Loucy (cell line): ENCODE measurements around the gene RFX3.

Experiments used
- H2AFZ ChIP-seq: fragments of 200-600 bp; sonication (generic); 2 replicates; pipeline ENCODE4 v1.6.0; 2016; ENCODE audit warnings: antibody characterized with exemption, mild to moderate bottlenecking, low read length, moderate library complexity
- H3F3A ChIP-seq: fragments of 200-600 bp; 2 replicates; pipeline ENCODE4 v1.6.0; 2016; ENCODE audit warnings: antibody characterized with exemption, low read depth, mild to moderate bottlenecking
- H3K27me3 ChIP-seq: fragments of 200-600 bp; sonication (generic); 2 replicates; pipeline ENCODE4 v1.6.1; 2014; ENCODE audit warnings: low read length, mild to moderate bottlenecking; ENCODE audit not compliant: insufficient read depth, poor library complexity, severe bottlenecking
- H3K36me3 ChIP-seq: fragments of 200-600 bp; sonication (generic); 2 replicates; pipeline ENCODE4 v1.6.1; 2016; ENCODE audit warnings: low read length; ENCODE audit not compliant: insufficient read depth
- H3K4me1 ChIP-seq: fragments of 200-600 bp; sonication (generic); 2 replicates; pipeline ENCODE4 v1.5.1; 2014; ENCODE audit warnings: low read length, mild to moderate bottlenecking; ENCODE audit not compliant: insufficient read depth, poor library complexity, severe bottlenecking
- H3K4me2 ChIP-seq: fragments of 200-600 bp; sonication (generic); 2 replicates; pipeline ENCODE4 v1.6.0; 2014; ENCODE audit warnings: antibody characterized with exemption, low read length, low read depth, mild to moderate bottlenecking; ENCODE audit not compliant: poor library complexity, severe bottlenecking
- H3K4me3 ChIP-seq: fragments of 200-600 bp; sonication (generic); 2 replicates; pipeline ENCODE4 v1.5.1; 2014; ENCODE audit warnings: low read length, mild to moderate bottlenecking, mixed read lengths; ENCODE audit not compliant: poor library complexity, severe bottlenecking
- H3K79me2 ChIP-seq: fragments of 200-600 bp; sonication (generic); 2 replicates; pipeline ENCODE4 v1.6.1; 2014; ENCODE audit warnings: low read length; ENCODE audit not compliant: insufficient read depth
- H3K9ac ChIP-seq: fragments of 200-600 bp; sonication (generic); 2 replicates; pipeline ENCODE4 v1.6.0; 2014; ENCODE audit warnings: mild to moderate bottlenecking, low read depth, low read length, moderate library complexity; ENCODE audit not compliant: poor library complexity, severe bottlenecking
- H3K9me2 ChIP-seq: fragments of 200-600 bp; sonication (generic); replicated peaks from 2 replicates; pipeline ENCODE4 v1.6.1; 2016; ENCODE audit warnings: low read depth, low read length, mixed read lengths
- H3K9me3 ChIP-seq: fragments of 200-600 bp; sonication (generic); 2 replicates; pipeline ENCODE4 v1.6.1; 2014; ENCODE audit warnings: mild to moderate bottlenecking, antibody characterized with exemption, low read length, low read depth; ENCODE audit not compliant: insufficient read depth
- H4K20me1 ChIP-seq: fragments of 200-600 bp; sonication (generic); 2 replicates; pipeline ENCODE4 v1.6.0; 2014; ENCODE audit warnings: antibody characterized with exemption, low read length, mild to moderate bottlenecking; ENCODE audit not compliant: insufficient read depth, poor library complexity, severe bottlenecking
- EZH2phosphoT487 ChIP-seq: fragments of 200-600 bp; IDR thresholded peaks from 2 replicates; pipeline ENCODE4 v1.6.1; 2018; ENCODE audit warnings: antibody characterized with exemption, mild to moderate bottlenecking, moderate library complexity, borderline replicate concordance
- TF ChIP-seq, protein P1 (sequence below): fragments of 200-600 bp; sonication (generic); conservative IDR thresholded peaks from 2 replicates; pipeline ENCODE4 v1.5.1; 2014; ENCODE audit warnings: mild to moderate bottlenecking, antibody characterized with exemption, low read length

RFX3 gene

DNA sequence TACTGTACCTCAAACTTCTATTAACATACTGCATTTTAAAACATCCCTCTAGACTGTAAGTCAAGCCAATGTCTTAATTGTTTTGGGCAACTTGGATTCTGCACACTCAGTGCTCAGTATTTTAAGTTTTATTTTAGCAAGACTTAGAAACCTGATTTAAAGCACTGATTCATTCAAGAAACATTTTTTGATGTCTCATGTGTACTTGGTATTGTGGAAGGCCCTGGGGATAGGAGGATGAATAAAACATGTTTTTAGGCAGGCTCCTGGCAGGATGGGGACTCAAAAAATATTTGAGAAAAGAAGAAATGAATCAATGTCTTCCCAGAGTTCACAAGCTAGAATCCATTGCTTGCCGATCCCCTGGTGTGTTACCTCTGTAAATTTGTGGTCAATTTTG, 347.9 kb downstream of the RFX3 start:
- Histone ChIP-seq H3K9ac (no peak overlapping the region), H3K4me1 (no peaks in the 10 kb centered on the region)
- TF ChIP-seq, protein P1, sequence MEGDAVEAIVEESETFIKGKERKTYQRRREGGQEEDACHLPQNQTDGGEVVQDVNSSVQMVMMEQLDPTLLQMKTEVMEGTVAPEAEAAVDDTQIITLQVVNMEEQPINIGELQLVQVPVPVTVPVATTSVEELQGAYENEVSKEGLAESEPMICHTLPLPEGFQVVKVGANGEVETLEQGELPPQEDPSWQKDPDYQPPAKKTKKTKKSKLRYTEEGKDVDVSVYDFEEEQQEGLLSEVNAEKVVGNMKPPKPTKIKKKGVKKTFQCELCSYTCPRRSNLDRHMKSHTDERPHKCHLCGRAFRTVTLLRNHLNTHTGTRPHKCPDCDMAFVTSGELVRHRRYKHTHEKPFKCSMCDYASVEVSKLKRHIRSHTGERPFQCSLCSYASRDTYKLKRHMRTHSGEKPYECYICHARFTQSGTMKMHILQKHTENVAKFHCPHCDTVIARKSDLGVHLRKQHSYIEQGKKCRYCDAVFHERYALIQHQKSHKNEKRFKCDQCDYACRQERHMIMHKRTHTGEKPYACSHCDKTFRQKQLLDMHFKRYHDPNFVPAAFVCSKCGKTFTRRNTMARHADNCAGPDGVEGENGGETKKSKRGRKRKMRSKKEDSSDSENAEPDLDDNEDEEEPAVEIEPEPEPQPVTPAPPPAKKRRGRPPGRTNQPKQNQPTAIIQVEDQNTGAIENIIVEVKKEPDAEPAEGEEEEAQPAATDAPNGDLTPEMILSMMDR: no peak
- TF ChIP-seq EZH2phosphoT487: no peak

DNA sequence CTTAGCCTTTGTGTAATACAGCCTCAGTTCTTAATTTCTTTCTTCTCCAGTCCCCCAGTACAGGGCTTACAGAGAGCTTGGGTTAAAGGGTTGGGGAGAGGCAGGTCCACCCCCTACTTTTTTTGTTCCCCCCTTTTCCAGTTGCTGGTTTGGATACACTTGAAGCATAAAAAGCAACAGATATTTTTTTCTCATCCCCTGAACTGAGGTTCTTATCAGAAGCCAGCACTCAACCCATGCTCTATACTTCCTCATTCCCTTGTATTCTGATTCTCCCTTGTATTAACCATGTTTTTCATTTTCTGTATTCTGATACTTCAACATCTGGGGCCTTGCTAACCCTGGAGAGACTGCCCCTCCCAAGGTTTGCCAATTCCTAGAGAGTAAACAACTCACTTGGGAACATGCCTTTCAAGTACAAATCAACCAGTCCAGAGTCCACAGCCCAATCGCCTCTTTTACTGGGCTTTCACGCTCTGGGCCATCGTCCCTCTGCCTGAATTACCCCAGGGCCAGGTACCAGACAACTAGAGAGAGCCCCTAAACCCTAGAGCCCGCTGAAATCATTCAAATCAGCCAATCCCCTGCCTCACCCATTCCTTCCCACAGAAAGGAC, 348.5 kb downstream of the RFX3 start:
- no peak overlapping the region for H3K4me2 ChIP-seq
- no peaks in the 10 kb centered on the region for H3K79me2 ChIP-seq
- H3K36me3 ChIP-seq: no peaks in the 10 kb centered on the region
- no peaks in the 10 kb centered on the region for H3K9me3 ChIP-seq
- TF ChIP-seq, protein P1: no peak
- no peak for TF ChIP-seq EZH2phosphoT487
- peaks cover 2% of the 10 kb centered on the region for H3K27me3 ChIP-seq
- no peak overlapping the region for H3K4me3 ChIP-seq
- no peak overlapping the region for H3K9ac ChIP-seq
- H4K20me1 ChIP-seq: no peaks in the 10 kb centered on the region
- no peaks in the 10 kb centered on the region for H3K4me1 ChIP-seq
- H3F3A ChIP-seq: no peaks in the 10 kb centered on the region
- no peaks in the 10 kb centered on the region for H3K9me2 ChIP-seq
- no peak overlapping the region for H2AFZ ChIP-seq

More for the DNA sequence above, 347.9 kb downstream of the RFX3 start:
- H3K9me3 ChIP-seq: no peaks in the 10 kb centered on the region
- no peaks in the 10 kb centered on the region for H4K20me1 ChIP-seq
- H3K4me2 ChIP-seq: no peak overlapping the region
- no peak overlapping the region for H2AFZ ChIP-seq
- H3K27me3 ChIP-seq: no peaks in the 10 kb centered on the region
- no peaks in the 10 kb centered on the region for H3K36me3 ChIP-seq
- H3K4me3 ChIP-seq: no peak overlapping the region
- H3K79me2 ChIP-seq: no peaks in the 10 kb centered on the region
- no peaks in the 10 kb centered on the region for H3K9me2 ChIP-seq
- H3F3A ChIP-seq: no peaks in the 10 kb centered on the region

DNA sequence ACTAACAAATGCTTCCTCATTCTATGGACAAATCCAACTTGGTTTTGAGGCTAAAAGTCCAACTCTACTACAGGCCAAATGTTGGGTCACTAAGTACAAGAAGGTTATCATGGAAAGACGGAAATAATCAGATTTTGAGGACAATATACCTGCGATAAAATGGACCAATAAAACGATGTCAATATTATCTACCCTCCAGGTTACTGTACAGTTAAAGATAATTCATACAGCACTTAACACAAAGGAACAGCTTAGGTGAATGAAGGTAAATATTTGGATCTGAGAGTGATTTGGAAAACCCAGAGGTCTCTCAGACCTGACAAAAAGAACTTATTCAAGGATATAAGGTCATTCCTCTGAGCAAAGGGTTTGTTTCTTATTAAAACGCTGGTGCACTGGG, 352.4 kb downstream of the RFX3 start:
- Histone ChIP-seq H3K79me2 (no peaks in the 10 kb centered on the region), H3F3A (no peaks in the 10 kb centered on the region), H3K36me3 (no peaks in the 10 kb centered on the region), H3K9ac (no peak overlapping the region), H3K9me2 (no peaks in the 10 kb centered on the region), H4K20me1 (no peaks in the 10 kb centered on the region), H3K4me2 (no peak overlapping the region), H3K9me3 (no peaks in the 10 kb centered on the region), H3K4me1 (no peaks in the 10 kb centered on the region), H3K27me3 (peaks cover 17% of the 10 kb centered on the region), H3K4me3 (no peak overlapping the region), H2AFZ (no peak overlapping the region)
- TF ChIP-seq, protein P1: no peak
- no peak for TF ChIP-seq EZH2phosphoT487
